HEK293T (cell line): ENCODE measurements around the gene RPL10A.
"Not testable (repeated sequence)": the region's sequence is repeated elsewhere in the genome, so short reads cannot be mapped to it uniquely, and the experiment has no call there.

Source experiments
- CTCF ChIA-PET: fragments of 350-600 bp; formaldehyde crosslinking; extraction: SDS; loops from one replicate; lab custom pipeline; 2021; ENCODE audit warnings: antibody characterized with exemption, inconsistent platforms; lab: Yijun Ruan, JAX
- POLR2A ChIA-PET: fragments of 350-600 bp; formaldehyde crosslinking; extraction: SDS; loops from one replicate; lab custom pipeline; 2020; ENCODE audit warnings: antibody characterized with exemption, inconsistent platforms; lab: Yijun Ruan, JAX
- DNase-seq: peaks from one replicate; pipeline ENCODE4 v3.0.0; 2012; ENCODE audit warnings: mixed read lengths; ENCODE audit errors: extremely low spot score
- ARNT ChIP-seq: fragments of 450-650 bp; IDR thresholded peaks from 2 replicates; pipeline ENCODE4 v1.6.1; 2017; ENCODE audit warnings: mild to moderate bottlenecking
- BHLHE40 ChIP-seq: fragments of 450-650 bp; IDR thresholded peaks from 2 replicates; pipeline ENCODE4 v1.6.1; 2016; ENCODE audit warnings: mild to moderate bottlenecking, moderate library complexity, borderline replicate concordance
- CTBP1 ChIP-seq: fragments of 450-650 bp; IDR thresholded peaks from 2 replicates; pipeline ENCODE4 v1.6.1; 2016; ENCODE audit warnings: borderline replicate concordance
- ELF4 ChIP-seq: fragments of 450-650 bp; IDR thresholded peaks from 2 replicates; pipeline ENCODE4 v1.6.1; 2017; ENCODE audit warnings: antibody characterized with exemption
- FOXA1 ChIP-seq: fragments of 450-650 bp; IDR thresholded peaks from 2 replicates; pipeline ENCODE4 v1.6.1; 2016; ENCODE audit warnings: mild to moderate bottlenecking
- FOXK2 ChIP-seq: fragments of 450-650 bp; IDR thresholded peaks from 2 replicates; pipeline ENCODE4 v1.6.1; 2016; ENCODE audit warnings: mild to moderate bottlenecking
- FOXM1 ChIP-seq: fragments of 450-650 bp; IDR thresholded peaks from 2 replicates; pipeline ENCODE4 v1.6.1; 2017; ENCODE audit warnings: mild to moderate bottlenecking, borderline replicate concordance
- HDGF ChIP-seq: fragments of 450-650 bp; IDR thresholded peaks from 2 replicates; pipeline ENCODE4 v1.6.1; 2017; ENCODE audit warnings: antibody characterized with exemption, borderline replicate concordance
- L3MBTL2 ChIP-seq: fragments of 450-650 bp; conservative IDR thresholded peaks from 2 replicates; pipeline ENCODE4 v1.6.1; 2016; ENCODE audit warnings: mild to moderate bottlenecking
- LEF1 ChIP-seq: fragments of 450-650 bp; IDR thresholded peaks from 2 replicates; pipeline ENCODE4 v1.6.1; 2017; ENCODE audit warnings: mild to moderate bottlenecking, borderline replicate concordance
- NFRKB ChIP-seq: fragments of 450-650 bp; IDR thresholded peaks from 2 replicates; pipeline ENCODE4 v1.6.1; 2016; ENCODE audit warnings: mild to moderate bottlenecking, moderate library complexity
- SP1 ChIP-seq: fragments of 450-650 bp; IDR thresholded peaks from 2 replicates; pipeline ENCODE4 v1.6.1; 2017
- SUZ12 ChIP-seq: fragments of 450-650 bp; IDR thresholded peaks from 2 replicates; pipeline ENCODE4 v1.6.1; 2016; ENCODE audit warnings: mild to moderate bottlenecking
- TARDBP ChIP-seq: fragments of 450-650 bp; IDR thresholded peaks from 2 replicates; pipeline ENCODE4 v1.6.1; 2016
- ZNF384 ChIP-seq: fragments of 450-650 bp; IDR thresholded peaks from 2 replicates; pipeline ENCODE4 v1.6.1; 2016
- TF ChIP-seq, protein P1 (sequence below): fragments of 450-650 bp; IDR thresholded peaks from 2 replicates; pipeline ENCODE4 v1.6.1; 2016

RPL10A gene

DNA sequence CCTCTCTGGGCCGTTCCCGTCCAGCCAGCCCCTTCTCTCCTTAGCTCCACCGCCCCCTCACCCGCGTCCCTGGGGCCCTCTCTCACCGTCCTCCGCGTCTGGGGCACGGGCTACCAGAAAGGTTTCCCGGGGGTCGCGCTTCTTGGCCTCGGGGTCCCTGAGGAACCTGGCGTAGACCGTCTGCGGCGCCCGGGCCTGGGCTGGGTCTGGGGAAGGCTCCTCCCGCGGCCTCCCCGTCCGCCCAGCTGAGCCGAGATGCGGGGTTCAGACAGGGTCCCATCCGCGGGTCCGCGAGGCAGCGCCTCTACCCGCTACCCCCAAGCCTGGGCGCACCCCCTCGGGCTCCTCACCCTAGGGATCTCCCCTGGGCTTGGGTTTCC, 43.4 kb downstream of the RPL10A start:
- ChIA-PET CTCF (no interaction called here), POLR2A (no interaction called here)
- DNase-seq: no peak
- TF ChIP-seq FOXK2 (no peak), ARNT (no peak), NFRKB (no peak), LEF1 (no peak), HDGF (no peak), FOXA1 (no peak), TARDBP (no peak), SP1 (no peak), FOXM1 (no peak), BHLHE40 (no peak), SUZ12 (no peak), ELF4 (no peak), ZNF384 (no peak), L3MBTL2 (no peak), CTBP1 (no peak)
- TF ChIP-seq, protein P1, sequence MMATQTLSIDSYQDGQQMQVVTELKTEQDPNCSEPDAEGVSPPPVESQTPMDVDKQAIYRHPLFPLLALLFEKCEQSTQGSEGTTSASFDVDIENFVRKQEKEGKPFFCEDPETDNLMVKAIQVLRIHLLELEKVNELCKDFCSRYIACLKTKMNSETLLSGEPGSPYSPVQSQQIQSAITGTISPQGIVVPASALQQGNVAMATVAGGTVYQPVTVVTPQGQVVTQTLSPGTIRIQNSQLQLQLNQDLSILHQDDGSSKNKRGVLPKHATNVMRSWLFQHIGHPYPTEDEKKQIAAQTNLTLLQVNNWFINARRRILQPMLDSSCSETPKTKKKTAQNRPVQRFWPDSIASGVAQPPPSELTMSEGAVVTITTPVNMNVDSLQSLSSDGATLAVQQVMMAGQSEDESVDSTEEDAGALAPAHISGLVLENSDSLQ: no peak

GRCh38 chr6:35512006-35512405, 43.8 kb downstream of the RPL10A start:
- DNase-seq: no peak
- CTCF ChIA-PET: no interaction called here
- no peak for TF ChIP-seq ARNT
- TF ChIP-seq FOXK2: no peak
- no peak for TF ChIP-seq BHLHE40
- TF ChIP-seq NFRKB: no peak
- TF ChIP-seq ELF4: no peak
- TF ChIP-seq SUZ12: no peak
- no peak for TF ChIP-seq L3MBTL2
- TF ChIP-seq HDGF: no peak
- no peak for TF ChIP-seq FOXM1
- TF ChIP-seq LEF1: no peak
- TF ChIP-seq, protein P1: no peak
- no peak for TF ChIP-seq TARDBP
- TF ChIP-seq SP1: no peak
- no peak for TF ChIP-seq CTBP1
- no peak for TF ChIP-seq ZNF384
- POLR2A ChIA-PET: no interaction called here

- CTCF ChIA-PET: no interaction called here
- DNase-seq: no peak
- no peak for TF ChIP-seq ZNF384
- no peak for TF ChIP-seq CTBP1
- TF ChIP-seq FOXA1: no peak
- no peak for TF ChIP-seq LEF1
- no peak for TF ChIP-seq NFRKB
- no peak for TF ChIP-seq SP1
- TF ChIP-seq L3MBTL2: no peak
- no peak for TF ChIP-seq ARNT
- TF ChIP-seq, protein P1: no peak
- no peak for TF ChIP-seq FOXK2
- no peak for TF ChIP-seq HDGF
- TF ChIP-seq TARDBP: no peak
- TF ChIP-seq BHLHE40: no peak
- TF ChIP-seq ELF4: no peak
- TF ChIP-seq SUZ12: no peak
- no peak for TF ChIP-seq FOXM1
- POLR2A ChIA-PET: no interaction called here
These were observed 44.5 kb downstream of the RPL10A start, which contains the start of gene TULP1 for GRCh38 chr6:35512740-35513139. Gene TULP1, minus strand, starts transcription at chr6:35512896. Its CDS starts 38 bp downstream, at chr6:35512858.

DNA sequence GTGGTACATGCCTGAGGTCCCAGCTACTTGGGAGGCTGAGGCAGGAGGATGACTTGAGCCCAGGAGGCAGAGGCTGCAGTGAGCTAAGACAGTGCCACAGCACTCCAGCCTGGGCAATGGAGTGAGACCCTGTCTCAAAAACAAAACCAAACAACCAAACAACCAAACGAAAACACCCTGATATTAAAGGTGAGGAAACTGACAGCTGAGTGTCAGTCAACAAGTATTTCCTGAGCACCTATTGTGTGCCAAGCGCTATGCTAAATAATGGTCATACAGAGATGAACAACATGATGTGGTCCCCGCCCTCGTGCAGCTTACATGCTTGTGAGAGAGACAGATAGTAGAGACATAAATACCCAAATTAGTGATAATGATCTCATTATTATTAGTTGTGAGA, 46.4 kb downstream of the RPL10A start:
- POLR2A ChIA-PET: interaction anchor here (1.2 kb wide), 1 partner anchor 43 kb away, joined by 4 read pairs; no protein-coding TSS in a partner anchor
- no peak for DNase-seq
- no peak for TF ChIP-seq ELF4
- CTCF ChIA-PET: no interaction called here

- CTCF ChIA-PET, DNase-seq: not testable (repeated sequence)
- POLR2A ChIA-PET: interaction anchor here (1.3 kb wide), 1 partner anchor 43 kb away, joined by 4 read pairs; no protein-coding TSS in a partner anchor
These were observed 47.7 kb downstream of the RPL10A start for GRCh38 chr6:35515939-35516338.

DNA sequence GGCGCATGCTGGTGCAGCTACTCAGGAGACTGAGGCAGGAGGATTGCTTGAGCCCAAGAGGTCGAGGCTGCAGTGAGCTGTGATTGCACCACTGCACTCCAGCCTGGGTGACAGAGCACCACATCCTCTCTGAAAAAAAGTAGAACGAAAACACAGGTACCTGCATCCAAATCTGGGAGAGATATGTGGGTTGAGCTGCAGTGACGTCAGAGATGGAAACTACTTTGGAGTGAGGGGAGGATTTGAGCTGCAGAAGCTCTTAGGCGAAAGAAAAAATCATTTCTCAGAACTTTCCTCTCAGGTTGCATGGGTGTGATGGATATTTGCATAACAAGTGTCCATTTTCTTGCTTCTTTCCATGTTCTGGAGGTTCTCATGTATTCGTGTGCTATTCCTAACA, 48.5 kb downstream of the RPL10A start:
- ChIA-PET CTCF (interaction anchor here (0.6 kb wide), 2 partner anchors 8 to 223 kb away, joined by 3 to 5 read pairs; no protein-coding TSS in a partner anchor), POLR2A (interaction anchor here (1.3 kb wide), 1 partner anchor 44 kb away, joined by 4 read pairs; no protein-coding TSS in a partner anchor)
- no peak for TF ChIP-seq BHLHE40
- TF ChIP-seq ZNF384: no peak
- no peak for TF ChIP-seq HDGF
- TF ChIP-seq SUZ12: no peak
- no peak for TF ChIP-seq ELF4
- no peak for TF ChIP-seq FOXM1
- no peak for TF ChIP-seq NFRKB
- TF ChIP-seq ARNT: no peak
- TF ChIP-seq FOXA1: no peak
- no peak for TF ChIP-seq SP1
- TF ChIP-seq, protein P1: no peak
- no peak for DNase-seq

GRCh38 chr6:35517978-35518377, 49.8 kb downstream of the RPL10A start:
- DNase-seq, POLR2A ChIA-PET, CTCF ChIA-PET: not testable (repeated sequence)
